ENCODE measurements around the gene NET1.
A peak's percentile ranks its signal among the peaks of the same experiment; 100 is the strongest.

Gene NET1

DNA sequence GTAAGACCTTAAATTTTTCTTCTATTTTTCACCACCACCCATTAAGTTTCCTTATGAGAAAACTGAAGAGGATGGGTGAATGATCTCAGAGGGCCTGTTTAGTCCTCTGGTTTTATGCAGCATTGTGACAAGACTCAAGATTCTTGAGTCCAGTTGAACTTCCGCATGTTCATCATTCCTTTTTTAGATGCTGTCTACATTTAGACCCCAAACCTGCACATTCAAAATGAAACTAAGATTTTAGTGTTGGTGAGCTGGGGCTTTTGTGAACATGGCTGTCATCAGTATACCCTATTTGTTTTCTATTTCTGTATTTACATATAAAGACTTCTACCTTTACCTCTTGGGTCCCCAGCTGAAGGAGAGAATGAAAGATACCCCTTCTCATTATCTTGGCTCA, 31.1 kb downstream of the NET1 start:
- no peak for DNase-seq (ENCODE audit: low spot score)

GRCh38 chr10:5445006-5445405, 32.6 kb downstream of the NET1 start:
- no peak for DNase-seq (ENCODE audit: low spot score)

DNA sequence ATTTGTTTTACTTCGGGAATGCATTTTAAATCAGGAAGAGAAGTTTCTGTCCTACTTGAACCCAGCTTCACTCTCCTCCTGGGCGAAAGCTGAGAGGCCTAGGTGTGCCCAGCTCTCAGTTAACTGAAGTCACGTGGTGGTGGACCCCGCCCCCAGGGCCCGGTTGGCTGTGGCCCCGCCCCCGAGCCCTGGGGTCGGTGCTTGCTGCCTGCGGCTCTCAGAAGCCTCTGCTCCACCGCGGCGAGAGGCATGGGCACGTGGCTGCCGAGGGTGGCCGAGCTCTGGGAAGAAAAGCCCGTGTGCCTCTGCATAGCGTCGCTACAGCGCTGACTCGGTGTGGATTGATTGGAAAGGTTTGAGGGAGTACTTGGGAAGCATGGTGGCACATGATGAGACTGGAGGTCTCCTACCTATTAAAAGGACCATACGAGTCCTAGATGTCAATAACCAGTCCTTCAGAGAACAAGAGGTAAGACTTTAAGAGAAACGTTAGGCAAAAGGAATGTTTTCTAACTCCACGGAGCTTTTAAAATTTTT, 34.1 kb downstream of the NET1 start:
- peak; percentile 96 for DNase-seq (ENCODE audit: low spot score)

- peak; percentile 55 for DNase-seq (ENCODE audit: low spot score)
Observed at GRCh38 chr10:5447056-5447455, 34.7 kb downstream of the NET1 start.

DNA sequence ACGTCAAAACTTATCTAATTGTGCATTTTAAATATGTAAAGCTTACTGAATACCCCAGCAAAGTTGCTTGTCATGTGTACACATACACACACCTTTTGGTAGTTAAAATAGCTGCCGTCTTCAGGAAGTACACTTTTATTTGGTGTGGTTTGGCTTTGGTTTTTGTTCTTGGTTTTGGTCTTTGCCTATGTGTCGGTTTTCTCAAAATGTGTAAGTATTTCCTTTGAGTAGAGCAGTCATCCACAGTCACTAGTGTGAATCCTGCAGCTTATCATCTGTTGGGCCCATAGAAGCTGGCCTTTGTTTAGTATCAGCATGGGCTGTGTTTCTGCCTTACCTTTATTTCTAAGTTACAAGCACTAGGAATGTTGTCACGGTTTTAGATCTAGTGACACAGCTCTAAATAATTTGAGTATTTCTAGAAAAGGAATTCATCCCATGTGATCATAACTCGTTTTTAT, 35.3 kb downstream of the NET1 start:
- peak; percentile 67 for DNase-seq (ENCODE audit: low spot score)

DNA sequence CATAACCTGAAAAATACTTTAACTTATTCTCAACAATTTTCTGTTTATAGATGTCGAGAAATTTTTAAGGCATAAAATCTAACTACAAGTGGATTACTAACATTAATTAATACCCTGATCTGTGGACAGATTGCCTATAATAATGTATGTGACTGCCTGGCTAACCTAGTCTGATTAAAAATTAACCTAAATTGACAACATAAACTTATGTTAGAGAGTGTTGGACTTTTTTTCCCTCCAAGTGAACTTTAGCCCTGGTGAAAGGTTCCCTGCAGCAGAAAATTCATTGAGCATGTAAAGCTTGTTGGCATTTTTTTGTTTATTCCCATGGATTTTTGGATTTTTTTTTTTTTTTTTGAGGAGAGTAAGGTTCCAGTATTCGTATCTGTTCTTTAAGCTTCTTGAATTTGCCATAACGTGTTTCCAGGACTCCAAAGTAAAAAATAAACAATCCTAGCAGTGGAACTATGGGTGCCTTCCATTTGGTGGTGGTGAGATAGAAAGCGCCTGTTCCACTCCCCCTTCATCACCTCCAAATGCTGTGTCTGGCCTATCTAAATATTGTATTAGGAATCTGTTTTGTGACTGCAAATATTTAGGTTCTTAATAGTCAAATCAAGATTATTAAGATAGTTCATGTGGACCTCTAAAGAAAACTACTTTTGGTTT, 36.1 kb downstream of the NET1 start:
- DNase-seq (ENCODE audit: low spot score) = no peak

DNA sequence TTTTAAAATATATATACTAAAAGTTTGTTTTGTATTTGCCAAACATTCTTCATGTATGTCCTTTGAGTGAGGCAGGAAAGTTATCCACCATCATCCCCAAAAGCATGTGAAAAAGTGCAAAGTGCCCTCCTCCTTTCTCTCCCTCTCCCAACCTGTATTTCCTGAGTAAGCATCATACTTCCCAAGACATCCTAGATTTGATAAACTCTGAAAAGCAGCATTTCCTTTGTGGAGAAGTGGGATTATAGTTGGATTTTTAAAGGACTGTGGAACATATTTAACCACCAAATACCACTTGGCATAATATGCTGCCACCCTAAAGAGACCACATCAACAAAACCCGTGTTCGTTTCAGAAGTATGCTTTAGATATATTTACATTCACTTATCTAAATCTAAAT, 36.9 kb downstream of the NET1 start:
- no peak for DNase-seq (ENCODE audit: low spot score)

- peak; percentile 84 for DNase-seq (ENCODE audit: low spot score)
Observed at GRCh38 chr10:5449823-5450222, 37.5 kb downstream of the NET1 start.

DNA sequence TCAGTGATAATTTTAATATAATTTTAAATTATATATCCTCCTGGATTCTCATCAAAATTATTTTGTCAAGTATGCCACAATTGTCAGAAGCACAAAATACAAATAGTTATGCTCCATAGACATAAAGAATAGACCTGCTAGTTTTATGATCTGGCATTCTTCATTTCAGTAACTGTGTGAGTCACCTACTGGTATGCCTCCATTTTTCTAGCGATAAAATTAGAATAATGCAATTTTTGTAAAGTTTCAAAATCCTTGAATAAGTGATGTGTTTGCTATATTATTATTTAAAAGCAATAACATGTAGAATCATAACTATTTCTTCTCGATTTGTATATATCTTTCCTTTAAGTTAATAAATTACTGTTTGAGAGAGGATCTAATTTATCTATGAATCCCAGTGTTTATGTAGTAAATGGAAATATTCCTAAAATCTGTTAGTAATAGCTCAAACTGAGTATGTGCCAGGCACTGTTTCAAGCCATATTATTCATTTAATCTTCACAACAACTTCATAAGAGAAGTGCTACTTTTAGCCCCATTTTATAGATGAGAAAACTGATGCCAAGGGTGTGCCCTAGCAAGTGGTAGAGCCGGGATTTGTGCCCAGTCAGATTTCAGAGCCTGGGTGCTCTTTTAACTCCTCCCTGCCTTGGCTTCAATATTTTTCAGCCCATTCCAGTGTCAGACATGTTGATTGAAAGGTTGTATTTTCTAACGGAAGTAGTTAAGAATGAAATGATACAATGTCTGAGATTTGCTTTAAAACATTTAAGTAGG, 38.4 kb downstream of the NET1 start:
- DNase-seq (ENCODE audit: low spot score) = no peak

DNA sequence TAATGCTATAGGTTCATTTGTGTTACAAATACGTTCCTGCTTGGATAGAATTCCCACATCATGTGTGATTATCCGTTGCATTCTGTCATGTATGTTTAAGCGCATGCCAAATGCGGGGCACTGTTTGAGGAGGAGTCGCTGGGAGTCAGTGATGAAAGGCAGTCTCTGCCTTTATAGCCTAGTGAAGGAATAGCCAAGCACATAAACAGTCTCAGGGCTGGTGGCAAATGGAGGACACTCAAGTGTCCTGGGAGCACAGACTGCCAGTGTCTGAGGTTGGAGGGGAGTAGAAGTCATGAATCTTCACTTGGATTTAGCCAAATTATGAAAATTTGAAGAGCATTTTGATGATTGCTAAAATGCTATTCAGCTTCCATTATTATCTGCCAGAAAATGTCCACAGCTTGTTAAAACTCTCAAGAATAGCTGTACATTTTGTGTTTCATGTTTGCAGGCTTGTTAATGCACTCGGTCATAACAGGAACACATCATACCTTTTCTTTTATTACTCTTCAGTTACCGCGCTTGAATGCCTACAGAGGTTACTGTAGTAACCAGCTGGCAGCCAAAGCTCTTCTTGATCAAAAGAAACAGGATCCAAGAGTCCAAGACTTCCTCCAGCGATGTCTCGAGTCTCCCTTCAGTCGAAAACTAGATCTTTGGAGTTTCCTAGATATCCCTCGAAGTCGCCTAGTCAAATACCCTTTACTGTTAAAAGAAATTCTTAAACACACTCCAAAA, 41.6 kb downstream of the NET1 start:
- DNase-seq (ENCODE audit: low spot score) = no peak

- DNase-seq (ENCODE audit: low spot score) = no peak
Observed at GRCh38 chr10:5456563-5456962, 44.2 kb downstream of the NET1 start.

DNA sequence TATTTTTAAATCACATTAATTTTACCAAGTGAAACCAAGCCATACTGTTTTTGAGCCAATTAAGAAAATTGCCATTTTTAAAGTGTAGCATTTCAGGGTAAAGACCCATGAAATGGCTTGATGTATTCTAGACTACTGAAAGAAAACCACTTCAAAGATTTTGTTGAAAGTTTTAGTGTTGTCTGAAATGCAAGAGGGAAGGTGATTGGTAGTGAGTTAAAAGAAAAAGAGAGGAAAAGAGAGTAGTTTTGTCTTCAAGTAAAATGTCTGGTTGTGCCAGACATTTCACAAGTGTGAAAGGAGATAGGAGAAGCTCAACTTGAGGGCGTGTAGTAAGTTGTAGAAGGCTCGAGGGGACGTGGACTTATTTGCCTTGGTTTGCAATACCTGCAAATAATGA, 45.4 kb downstream of the NET1 start:
- DNase-seq (ENCODE audit: low spot score) = no peak

GRCh38 chr10:5458425-5458824, 46.1 kb downstream of the NET1 start:
- DNase-seq (ENCODE audit: low spot score) = no peak

- DNase-seq (ENCODE audit: low spot score) = no peak
Observed at GRCh38 chr10:5458949-5459747, 46.8 kb downstream of the NET1 start.

DNA sequence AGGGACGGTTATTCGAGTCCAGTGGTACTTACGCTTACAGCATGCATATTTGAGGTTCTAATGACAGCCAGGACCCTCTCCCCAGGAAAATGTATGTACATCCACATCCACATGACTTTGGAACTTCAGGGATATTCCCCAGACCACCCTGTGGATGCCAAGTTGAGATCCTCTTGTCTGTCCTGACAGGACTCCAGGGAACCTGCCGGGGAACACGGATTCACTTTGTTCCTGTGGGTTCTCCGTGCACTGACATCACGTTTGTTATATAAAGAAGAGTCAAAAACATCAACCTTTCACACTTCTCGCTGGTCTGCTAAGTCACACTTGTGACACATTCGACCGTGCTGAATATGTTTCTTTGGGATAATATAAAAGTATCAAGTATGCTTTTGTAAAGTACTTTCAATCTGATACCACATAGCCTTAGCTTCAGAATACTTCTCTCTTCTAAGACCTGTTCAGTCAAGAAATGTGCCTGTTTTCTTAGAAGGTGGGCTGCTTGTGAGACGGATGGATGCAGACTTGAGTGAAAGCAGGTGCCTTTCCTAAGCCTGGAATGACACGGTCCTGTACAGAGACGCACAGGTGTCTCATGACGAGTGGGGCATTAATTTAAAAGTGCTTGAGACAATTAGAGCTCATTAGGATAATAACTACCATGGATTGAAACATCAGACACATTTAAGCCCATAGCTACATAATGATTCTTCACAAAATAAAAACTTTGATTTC, 48.3 kb downstream of the NET1 start:
- DNase-seq (ENCODE audit: low spot score) = no peak

- no peak for DNase-seq (ENCODE audit: low spot score)
Observed at GRCh38 chr10:5461203-5461588, 48.8 kb downstream of the NET1 start.

- DNase-seq (ENCODE audit: low spot score) = peak; percentile 38
Observed at GRCh38 chr10:5461914-5462840, 49.8 kb downstream of the NET1 start.

- no peak for DNase-seq (ENCODE audit: low spot score)
Observed at GRCh38 chr10:5462841-5463293, 50.5 kb downstream of the NET1 start.

DNA sequence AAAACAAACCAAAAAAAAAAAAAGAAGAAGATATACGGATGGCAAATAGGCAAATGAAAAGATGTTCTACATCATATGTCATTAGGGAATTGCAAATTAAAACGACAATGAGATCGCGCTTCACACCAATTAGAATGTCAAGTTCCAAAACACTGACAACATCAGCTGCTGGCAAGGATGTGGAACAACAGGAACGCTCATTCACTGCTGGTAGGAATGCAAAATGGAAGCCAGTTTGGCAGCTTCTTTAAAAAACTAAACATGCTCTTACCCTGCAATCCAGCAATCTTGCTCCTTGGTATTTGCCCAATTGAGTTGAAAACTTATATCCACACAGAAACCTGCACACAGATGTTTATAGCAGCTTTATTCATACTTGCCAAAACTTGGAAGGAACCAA, 52.2 kb downstream of the NET1 start:
- no peak for DNase-seq (ENCODE audit: low spot score)

GRCh38 chr10:5465976-5466450, 53.7 kb downstream of the NET1 start:
- no peak for DNase-seq (ENCODE audit: low spot score)
